Measurements from ENCODE around the gene FCN2. TPM values are rescaled to one million over a fixed set of nuclear protein-coding genes. Genes with fewer than 3 reads are reported as not detected.

FCN2 gene
- total and polyA plus RNA-seq, 2 of the 13 experiments (the other 11 are each of a cell fraction or from before 2014, with no cell fraction given) = not detected

DNA sequence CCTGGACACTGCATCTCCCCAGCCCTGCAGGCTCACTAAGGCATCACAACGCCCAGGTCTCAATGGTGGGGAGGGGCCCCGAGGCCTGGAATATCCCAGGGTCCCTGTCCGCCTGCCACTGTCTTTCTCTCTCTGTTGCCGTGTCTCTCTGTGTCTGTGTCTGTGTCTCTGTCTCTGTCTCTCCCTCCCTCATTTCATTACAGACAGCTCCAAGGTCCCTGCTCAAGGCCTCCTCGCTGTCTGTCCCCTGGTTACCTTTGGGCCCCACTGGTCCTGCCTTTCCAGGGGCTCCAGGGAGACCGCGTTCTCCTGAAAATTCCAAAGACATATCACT lies 33.9 kb downstream of the FCN2 start (continued):
- no peak for TF ChIP-seq SNAPC4 (CRISPR knock-in tag; IDR thresholded peaks at IDR 0.05)
- no peak for TF ChIP-seq ZNF101 (CRISPR knock-in tag; IDR thresholded peaks at IDR 0.05; ENCODE audit: borderline replicate concordance, low read depth)
- TF ChIP-seq CSRNP1 (CRISPR knock-in tag; IDR thresholded peaks at IDR 0.05) = no peak

DNA sequence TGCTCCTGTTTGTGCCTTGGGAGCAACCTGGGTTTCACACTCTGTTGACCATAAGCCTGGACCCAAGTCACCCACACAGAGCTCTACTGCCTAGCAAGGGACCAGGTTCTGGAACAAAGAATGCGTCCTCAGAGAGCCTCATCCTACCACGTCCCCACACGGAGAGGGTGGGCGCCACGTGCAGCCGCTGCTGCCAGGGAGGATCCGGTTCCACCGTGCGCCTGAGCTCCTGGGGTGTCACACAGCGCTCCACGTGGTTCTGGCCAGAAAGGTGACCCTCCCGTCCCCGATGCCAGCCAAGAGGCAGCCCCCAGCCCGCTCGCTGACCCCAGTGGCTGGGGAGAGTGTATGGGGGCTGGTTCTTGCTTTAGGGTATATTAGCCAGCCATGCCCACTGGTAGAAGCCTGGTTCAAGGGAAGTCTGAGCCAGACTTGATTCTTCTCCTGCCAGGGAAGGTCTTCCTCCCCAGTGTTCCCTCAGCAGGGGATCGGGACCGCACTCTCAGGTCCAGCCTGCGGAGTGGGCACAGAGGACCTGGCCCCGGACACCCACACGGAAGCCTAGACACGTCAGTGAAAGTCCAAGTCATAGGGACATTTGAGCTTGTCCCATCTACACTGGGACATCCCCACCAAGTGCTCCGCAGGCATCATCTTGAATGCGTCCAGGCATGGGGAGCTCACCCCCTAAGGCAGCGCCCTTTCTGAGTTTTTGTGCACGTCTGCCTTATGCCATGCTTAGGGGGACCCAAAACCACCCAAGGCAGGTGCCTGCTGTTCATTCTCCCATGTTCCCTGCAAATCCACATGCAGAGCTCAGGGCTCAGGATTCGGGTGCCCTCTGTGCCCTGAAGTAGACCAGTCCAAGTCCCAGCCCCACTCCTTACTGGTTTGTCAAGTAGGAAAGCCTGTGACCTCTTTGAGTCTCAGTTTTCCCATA lies 34.7 kb downstream of the FCN2 start:
- intact Hi-C loops (cut with micrococcal nuclease; ENCODE audit: unreplicated experiment) = no loop called here
- TF ChIP-seq SOX13 (IDR thresholded peaks at IDR 0.05) = no peak
- TF ChIP-seq SOX13 (CRISPR knock-in tag; conservative IDR thresholded peaks at IDR 0.05 in 1 of 2, IDR thresholded peaks at IDR 0.05 in 1 of 2) = no peak
- TF ChIP-seq ZNF121 (CRISPR knock-in tag; IDR thresholded peaks at IDR 0.05) = no peak
- no peak for TF ChIP-seq ZBTB7A (CRISPR knock-in tag; IDR thresholded peaks at IDR 0.05)
- TF ChIP-seq GTF3A (CRISPR knock-in tag; conservative IDR thresholded peaks at IDR 0.05) = no peak
- TF ChIP-seq ARID5B (CRISPR knock-in tag; IDR thresholded peaks at IDR 0.05) = no peak
- no peak for TF ChIP-seq SNRNP70 (IDR thresholded peaks at IDR 0.05; ENCODE audit: low read depth, low read length)
- no peak for TF ChIP-seq THYN1 (CRISPR knock-in tag; IDR thresholded peaks at IDR 0.05; ENCODE audit: borderline replicate concordance, low read depth)

More for the DNA sequence above, 34.7 kb downstream of the FCN2 start:
- POLR2A ChIA-PET = no interaction called here
- H4K20me1 ChIP-seq (ENCODE audit: insufficient read depth, low read length) = no peaks in the 10 kb centered on the region
- in situ Hi-C loops (cut with HindIII; ENCODE audit: extremely low pct_ligation_motif_present, low pct_unique_long_range_greater_than_20kb) = no loop called here
- H3K4me2 ChIP-seq (ENCODE audit: low read depth, low read length) = no peak overlapping the region
- no peak for FAIRE-seq
- H3K4me1 ChIP-seq (ENCODE audit: insufficient read depth, low read length) = no peaks in the 10 kb centered on the region
- no peak overlapping the region for H2AFZ ChIP-seq (ENCODE audit: low read length)
- H3K9me3 ChIP-seq (ENCODE audit: low read length) = no peaks in the 10 kb centered on the region
- H3K27ac ChIP-seq (ENCODE audit: extremely low read length, insufficient read depth, low read length) = no peak overlapping the region
- no peaks in the 10 kb centered on the region for H3K79me2 ChIP-seq (ENCODE audit: insufficient read depth, low read length)
- CTCF ChIA-PET (ENCODE audit: low intra/inter-chr PET ratio, low total read pairs) = no interaction called here
- H3K4me3 ChIP-seq (replicated peaks in 1 of 3; ENCODE audit: insufficient read depth in 1 of 3, low read depth in 2 of 3, low read length in 3 of 3) = no peak overlapping the region
- DNase-seq (ENCODE audit: low spot score) = no peak
- no peaks in the 10 kb centered on the region for H3K36me3 ChIP-seq (replicated peaks in 1 of 2; ENCODE audit: control insufficient read depth in 1 of 2, insufficient read depth in 2 of 2, low read length in 2 of 2)
- H3K9ac ChIP-seq (ENCODE audit: insufficient read depth, low read depth, low read length) = no peak overlapping the region
- BruUV-seq (replicated peaks) = no TSS peak
- peaks cover 10 to 60% of the 10 kb centered on the region in 2 experiments; a peak in 4 of 5 replicates for H3K27me3 ChIP-seq (ENCODE audit: control insufficient read depth in 1 of 2, insufficient read depth in 2 of 2, low read length in 2 of 2)
- ATAC-seq = no peak
- 8% methylated on average over 8 of the region's 26 CpGs for WGBS (ENCODE audit: low lambda C conversion rate)

Data from HepG2 (cell line).